B cell (primary cell): ENCODE measurements around the gene CDRT15. TPM values are rescaled to one million over a fixed set of nuclear protein-coding genes. Genes with fewer than 3 reads are reported as not detected.

ENCODE experiments used
- ATAC-seq: fragments of 200-7000 bp; cut with Tn5 transposase; one replicate; pipeline ENCODE4 v1.10.0; 2021; ENCODE audit warnings: low read depth, mild to moderate bottlenecking, moderate number of reproducible peaks, moderate library complexity
- CTCF ChIA-PET: fragments of 350-600 bp; sonication (Branson Sonifier 250); formaldehyde crosslinking; loops from one replicate; lab custom pipeline; 2021; ENCODE audit warnings: antibody characterized with exemption, inconsistent platforms; lab: Charles Lee
- POLR2A ChIA-PET: fragments of 350-600 bp; sonication (Branson Sonifier 250); formaldehyde crosslinking; loops from one replicate; lab custom pipeline; 2021; ENCODE audit warnings: antibody characterized with exemption; lab: Charles Lee
- DNase-seq: peaks from one replicate; pipeline ENCODE4 v3.0.0; 2013
- H2AFZ ChIP-seq: 2 replicates; pipeline ENCODE4 v1.6.1; 2012; ENCODE audit warnings: mild to moderate bottlenecking, low read depth, low read length; ENCODE audit not compliant: insufficient read depth, poor library complexity, severe bottlenecking
- H3K27ac ChIP-seq, 2 donors: 1 replicate in 1 of 2; 2 replicates in 1 of 2; pipeline ENCODE4 v1.5.1; 2012 to 2013; ENCODE audit warnings: low read length in 2 of 2, mild to moderate bottlenecking in 2 of 2, moderate library complexity in 1 of 2
- H3K27me3 ChIP-seq, 4 experiments: fragments of 200-600 bp in 1 of 4; sonication (generic) in 1 of 4; replicated peaks in 1 of 4; 1 replicate in 2 of 4; 2 replicates in 2 of 4; pipeline versions ENCODE4 v1.6.1 to v1.7.0; 2013 to 2016; ENCODE audit warnings: low read length in 3 of 4, mild to moderate bottlenecking in 2 of 4, mixed read lengths in 1 of 4, moderate library complexity in 1 of 4; ENCODE audit not compliant: insufficient read depth in 4 of 4, control insufficient read depth in 3 of 4; ENCODE audit errors: control extremely low read depth in 1 of 4
- H3K36me3 ChIP-seq, 2 experiments: replicated peaks in 1 of 2; 1 replicate in 1 of 2; 2 replicates in 1 of 2; pipeline versions ENCODE4 v1.6.1 to v1.7.1; 2013; ENCODE audit warnings: low read length in 1 of 2; ENCODE audit not compliant: insufficient read depth in 2 of 2, control insufficient read depth in 1 of 2; ENCODE audit errors: control extremely low read depth in 1 of 2, extremely low read depth in 1 of 2
- H3K4me1 ChIP-seq, 2 donors: fragments of 200-600 bp in 1 of 2; sonication (generic) in 1 of 2; 1 replicate in 1 of 2; 2 replicates in 1 of 2; pipeline versions ENCODE4 v1.5.1 to v1.6.1; 2013 to 2017; ENCODE audit warnings: low read length in 2 of 2; ENCODE audit not compliant: control insufficient read depth in 2 of 2, insufficient read depth in 2 of 2
- H3K4me2 ChIP-seq: replicated peaks from 2 replicates; pipeline ENCODE3; 2012; ENCODE audit warnings: mild to moderate bottlenecking, low read depth, low read length; ENCODE audit not compliant: poor library complexity, severe bottlenecking
- H3K4me3 ChIP-seq, 5 experiments: fragments of 200-600 bp in 1 of 5; sonication (generic) in 1 of 5; 1 replicate in 3 of 5; 2 replicates in 2 of 5; pipeline versions ENCODE4 v1.5.1 to v1.7.0; 2011 to 2016; ENCODE audit warnings: low read length in 4 of 5, mild to moderate bottlenecking in 4 of 5, low read depth in 2 of 5, control low read depth in 1 of 5, moderate library complexity in 1 of 5; ENCODE audit not compliant: insufficient read depth in 1 of 5; ENCODE audit errors: control extremely low read depth in 1 of 5, extremely low read depth in 1 of 5
- H3K79me2 ChIP-seq: fragments of 200-600 bp; sonication (generic); one replicate; pipeline ENCODE4 v1.6.0; 2016; ENCODE audit warnings: low read length; ENCODE audit not compliant: control insufficient read depth, insufficient read depth
- H3K9ac ChIP-seq: fragments of 200-600 bp; sonication (generic); 2 replicates; pipeline ENCODE4 v1.6.1; 2017; ENCODE audit warnings: mild to moderate bottlenecking, low read length, moderate library complexity
- H3K9me3 ChIP-seq, 3 donors: one replicate each; pipeline versions ENCODE4 v1.6.1 to v1.7.1; 2013; ENCODE audit warnings: low read length in 2 of 3; ENCODE audit not compliant: control insufficient read depth in 2 of 3, insufficient read depth in 1 of 3; ENCODE audit errors: control extremely low read depth in 1 of 3
- H4K20me1 ChIP-seq: 2 replicates; pipeline ENCODE4 v1.6.0; 2012; ENCODE audit warnings: mild to moderate bottlenecking, low read length; ENCODE audit not compliant: insufficient read depth, control insufficient read depth, poor library complexity, severe bottlenecking
- H3K27ac Mint-ChIP-seq: one replicate; pipeline ENCODE4 v1.8.0; 2021; ENCODE audit warnings: mixed read lengths
- H3K27me3 Mint-ChIP-seq: one replicate; pipeline ENCODE4 v1.8.0; 2021; ENCODE audit warnings: mixed read lengths
- H3K4me1 Mint-ChIP-seq: one replicate; pipeline ENCODE4 v1.8.0; 2021; ENCODE audit warnings: mixed read lengths
- H3K4me3 Mint-ChIP-seq: one replicate; pipeline ENCODE4 v1.8.0; 2021; ENCODE audit warnings: mixed read lengths
- H3K9me3 Mint-ChIP-seq: one replicate; pipeline ENCODE4 v1.8.0; 2022; ENCODE audit warnings: mixed read lengths; ENCODE audit not compliant: insufficient read depth
- CTCF ChIP-seq: fragments of 200-600 bp; IDR thresholded peaks from one replicate; pipeline ENCODE4 v1.8.0; 2022; ENCODE audit warnings: antibody characterized with exemption, mild to moderate bottlenecking
- EZH2 ChIP-seq: IDR thresholded peaks from 2 replicates; pipeline ENCODE4 v1.6.1; 2012; ENCODE audit warnings: borderline replicate concordance, low read depth, mild to moderate bottlenecking, moderate library complexity, low read length; ENCODE audit not compliant: insufficient read depth, poor library complexity, severe bottlenecking
- WGBS: methylation state at CpG from one replicate; pipeline ENCODE4 v1.1.5; 2013; ENCODE audit warnings: missing lambda C conversion rate; ENCODE audit not compliant: insufficient coverage; 5-methylcytosine and 5-hydroxymethylcytosine counted together
- intact Hi-C: fragments of 100-400 bp; cut with micrococcal nuclease; formaldehyde crosslinking; loops from one replicate; pipeline ENCODE4 v1.10.0; 2022
- polyA plus RNA-seq: library from polyadenylated mRNA; depleted of rRNA; stranded (reverse); fragments of >200 nt; gene quantifications from 2 replicates; pipeline ENCODE4 v1.2.3, GENCODE V29; 2012
- total RNA-seq, 2 donors: library from RNA; stranded (reverse); fragments of 120-200 nt in 1 of 2; gene quantifications; 1 replicate in 1 of 2; 2 replicates in 1 of 2; pipeline versions ENCODE4 v1.2.3 to v1.2.4, GENCODE V29; 2013 to 2022

The CDRT15 gene
- total and polyA plus RNA-seq, 2 donors (not counting 1 experiment from before 2014, with no cell fraction given) = not detected

- ChIA-PET CTCF (no interaction called here), POLR2A (no interaction called here)
- ATAC-seq (no peak), DNase-seq (no peak)
- H4K20me1 ChIP-seq = no peaks in the 10 kb centered on the region
- Mint-ChIP-seq H3K27ac (no peak overlapping the region), H3K9me3 (peaks cover 2% of the 10 kb centered on the region), H3K4me3 (no peak overlapping the region), H3K4me1 (no peaks in the 10 kb centered on the region), H3K27me3 (peaks cover 7% of the 10 kb centered on the region)
- H3K4me3 ChIP-seq = no peak overlapping the region
- H3K9ac ChIP-seq = no peak overlapping the region
- no CpG with 5 or more reads among the region's 10 CpGs for WGBS
- H3K27ac ChIP-seq = no peak overlapping the region
- no peaks in the 10 kb centered on the region for H3K79me2 ChIP-seq
- no peak overlapping the region for H2AFZ ChIP-seq
- TF ChIP-seq CTCF = no peak
- TF ChIP-seq EZH2 = no peak
- no peaks in the 10 kb centered on the region for H3K36me3 ChIP-seq
- intact Hi-C loops = no loop called here
- no peaks in the 10 kb centered on the region for H3K27me3 ChIP-seq
- H3K4me2 ChIP-seq = no peak overlapping the region
- H3K4me1 ChIP-seq = no peaks in the 10 kb centered on the region
- H3K9me3 ChIP-seq = no peaks in the 10 kb centered on the region
These were observed 11.2 kb downstream of the CDRT15 start for GRCh38 chr17:14225254-14225980.

DNA sequence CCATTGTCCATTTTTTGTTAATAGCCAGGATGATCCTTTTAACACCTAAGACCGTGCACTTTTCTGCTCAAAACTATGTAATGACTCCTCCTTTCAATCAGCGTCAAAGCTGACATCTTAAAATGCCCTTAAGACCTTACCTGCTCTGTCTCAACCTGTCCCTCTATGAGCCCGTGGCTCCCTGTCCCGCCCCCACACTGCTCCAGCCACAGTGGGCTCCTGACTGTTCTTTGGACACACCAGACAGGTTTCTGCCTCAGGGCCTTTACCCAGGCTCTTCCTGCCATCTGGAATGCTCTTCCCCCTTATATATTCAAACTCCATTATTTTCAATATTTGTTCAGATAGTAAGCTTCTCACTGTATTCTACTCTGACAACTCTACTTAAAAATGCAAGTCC, 14.1 kb downstream of the CDRT15 start:
- H3K9me3 ChIP-seq = no peaks in the 10 kb centered on the region
- no peaks in the 10 kb centered on the region for H3K79me2 ChIP-seq
- H3K27ac ChIP-seq = no peak overlapping the region
- no peaks in the 10 kb centered on the region for H3K36me3 ChIP-seq
- no peak overlapping the region for H3K4me3 Mint-ChIP-seq
- no peaks in the 10 kb centered on the region for H3K27me3 ChIP-seq
- TF ChIP-seq EZH2 = no peak
- no peak for TF ChIP-seq CTCF
- no peak overlapping the region for H3K4me3 ChIP-seq
- no peak overlapping the region for H2AFZ ChIP-seq
- no peak overlapping the region for H3K9ac ChIP-seq
- no peak overlapping the region for H3K27ac Mint-ChIP-seq
- CTCF ChIA-PET = no interaction called here
- intact Hi-C loops = no loop called here
- POLR2A ChIA-PET = no interaction called here
- DNase-seq (no peak), ATAC-seq (no peak)
- no peaks in the 10 kb centered on the region for H3K4me1 Mint-ChIP-seq
- WGBS = 100% methylated on average over 4 of the region's 4 CpGs
- H3K4me1 ChIP-seq = no peaks in the 10 kb centered on the region
- peaks cover 2% of the 10 kb centered on the region for H3K9me3 Mint-ChIP-seq
- H4K20me1 ChIP-seq = no peaks in the 10 kb centered on the region
- H3K27me3 Mint-ChIP-seq = peaks cover 7% of the 10 kb centered on the region
- H3K4me2 ChIP-seq = no peak overlapping the region
